ENCODE data around the gene RANBP3.

DNA sequence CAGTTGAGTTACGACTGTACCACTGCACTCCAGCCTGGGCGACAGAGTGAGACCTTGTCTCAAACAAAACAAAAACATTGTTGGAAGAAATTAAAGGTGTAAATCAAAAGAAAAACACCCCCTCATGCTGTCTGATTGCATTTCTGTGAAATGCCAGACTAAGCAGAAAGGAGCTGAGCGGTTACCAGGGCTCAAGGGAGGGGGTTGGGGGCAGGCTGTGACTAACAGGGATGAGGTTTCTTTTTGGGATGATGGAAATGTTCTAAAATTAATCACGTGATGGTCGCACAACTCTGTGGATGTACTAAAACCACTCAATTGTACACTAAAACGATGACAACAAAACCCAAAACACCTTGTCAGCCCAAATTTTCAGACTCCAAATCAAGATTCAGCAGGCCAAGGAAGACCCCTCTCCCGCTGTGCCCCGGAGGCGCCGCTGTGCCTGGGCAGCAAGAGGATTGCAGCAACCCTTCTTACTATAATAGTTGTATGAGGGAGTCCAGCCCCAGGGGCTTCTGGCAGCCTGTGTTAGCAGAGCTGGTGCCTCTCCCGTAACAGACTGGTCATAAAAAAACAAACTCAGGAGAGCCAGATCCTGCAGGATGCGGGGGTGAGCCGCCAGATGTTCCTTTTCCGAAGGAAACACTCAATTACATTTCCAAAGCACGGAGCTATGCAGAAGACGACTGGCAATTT lies 43.0 kb downstream of the RANBP3 start:
- TF ChIP-seq, protein P1, sequence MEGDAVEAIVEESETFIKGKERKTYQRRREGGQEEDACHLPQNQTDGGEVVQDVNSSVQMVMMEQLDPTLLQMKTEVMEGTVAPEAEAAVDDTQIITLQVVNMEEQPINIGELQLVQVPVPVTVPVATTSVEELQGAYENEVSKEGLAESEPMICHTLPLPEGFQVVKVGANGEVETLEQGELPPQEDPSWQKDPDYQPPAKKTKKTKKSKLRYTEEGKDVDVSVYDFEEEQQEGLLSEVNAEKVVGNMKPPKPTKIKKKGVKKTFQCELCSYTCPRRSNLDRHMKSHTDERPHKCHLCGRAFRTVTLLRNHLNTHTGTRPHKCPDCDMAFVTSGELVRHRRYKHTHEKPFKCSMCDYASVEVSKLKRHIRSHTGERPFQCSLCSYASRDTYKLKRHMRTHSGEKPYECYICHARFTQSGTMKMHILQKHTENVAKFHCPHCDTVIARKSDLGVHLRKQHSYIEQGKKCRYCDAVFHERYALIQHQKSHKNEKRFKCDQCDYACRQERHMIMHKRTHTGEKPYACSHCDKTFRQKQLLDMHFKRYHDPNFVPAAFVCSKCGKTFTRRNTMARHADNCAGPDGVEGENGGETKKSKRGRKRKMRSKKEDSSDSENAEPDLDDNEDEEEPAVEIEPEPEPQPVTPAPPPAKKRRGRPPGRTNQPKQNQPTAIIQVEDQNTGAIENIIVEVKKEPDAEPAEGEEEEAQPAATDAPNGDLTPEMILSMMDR (IDR thresholded peaks at IDR 0.05): no peak
- TF ChIP-seq POLR2A (IDR thresholded peaks at IDR 0.05): no peak
